ENCODE results near the gene CADPS2. TPM values are rescaled to one million over a fixed set of nuclear protein-coding genes. Genes with fewer than 3 reads are reported as not detected.

Gene CADPS2
- total and polyA plus RNA-seq, 4 experiments from 2014 or later: not detected

DNA sequence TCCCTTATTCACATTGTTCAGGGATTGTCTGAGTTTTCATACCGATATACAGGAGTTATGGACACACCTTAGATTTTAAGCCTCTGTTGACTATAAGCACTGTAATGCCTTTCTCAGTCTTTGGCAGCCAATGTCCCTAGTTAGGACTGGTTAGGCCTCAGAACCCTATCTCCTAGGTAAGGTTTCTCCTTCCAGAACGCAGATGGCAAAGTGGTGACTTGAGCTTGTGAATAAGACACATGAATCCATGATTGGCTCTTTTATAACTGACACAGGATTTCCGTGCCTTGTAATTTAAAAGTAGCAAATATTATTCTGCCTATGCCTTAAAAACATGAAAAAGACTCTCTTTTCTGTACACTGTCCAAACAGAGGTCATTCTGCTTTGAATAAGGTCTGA, 171.1 kb downstream of the CADPS2 start:
- no peaks in the 10 kb centered on the region for H3K4me1 ChIP-seq (ENCODE audit: insufficient read depth, low read length)
- no peak for DNase-seq
- H3K27ac Mint-ChIP-seq: no peak overlapping the region
- H3K36me3 ChIP-seq (ENCODE audit: insufficient read depth, low read length): no peaks in the 10 kb centered on the region
- CTCF ChIA-PET (ENCODE audit: partially characterized antibody): no interaction called here
- H3K9me3 ChIP-seq (ENCODE audit: control insufficient read depth in 1 of 2, low read length in 2 of 2): no peaks in the 10 kb centered on the region
- H3K27me3 Mint-ChIP-seq: no peaks in the 10 kb centered on the region
- intact Hi-C loops (cut with micrococcal nuclease): no loop called here
- H3K4me3 Mint-ChIP-seq: no peak overlapping the region
- POLR2A ChIA-PET (ENCODE audit: partially characterized antibody): no interaction called here
- H3K4me1 Mint-ChIP-seq: no peaks in the 10 kb centered on the region
- H3K9me3 Mint-ChIP-seq: peaks cover 0 to 11% (median 4%) of the 10 kb centered on the region in 8 donors
- no peak overlapping the region for H3K4me3 ChIP-seq (ENCODE audit: low read length in 2 of 2)
- no peaks in the 10 kb centered on the region for H3K36me3 Mint-ChIP-seq
- H3K27me3 ChIP-seq (ENCODE audit: insufficient read depth, low read length): no peaks in the 10 kb centered on the region
- H3K27ac ChIP-seq (ENCODE audit: low read depth, low read length): no peak overlapping the region

- CTCF ChIA-PET (ENCODE audit: partially characterized antibody): no interaction called here
- no peaks in the 10 kb centered on the region for H3K27me3 ChIP-seq (ENCODE audit: insufficient read depth, low read length)
- H3K4me1 ChIP-seq (ENCODE audit: insufficient read depth, low read length): no peaks in the 10 kb centered on the region
- no peaks in the 10 kb centered on the region for H3K27me3 Mint-ChIP-seq
- H3K27ac Mint-ChIP-seq: no peak overlapping the region
- H3K9me3 ChIP-seq (ENCODE audit: control insufficient read depth in 1 of 2, low read length in 2 of 2): no peaks in the 10 kb centered on the region
- DNase-seq: no peak
- intact Hi-C loops (cut with micrococcal nuclease): no loop called here
- no peaks in the 10 kb centered on the region for H3K4me1 Mint-ChIP-seq
- H3K4me3 ChIP-seq (ENCODE audit: low read length in 2 of 2): no peak overlapping the region
- no peak overlapping the region for H3K27ac ChIP-seq (ENCODE audit: low read depth, low read length)
- H3K36me3 ChIP-seq (ENCODE audit: insufficient read depth, low read length): no peaks in the 10 kb centered on the region
- H3K9me3 Mint-ChIP-seq: peaks cover 0 to 7% (median 3%) of the 10 kb centered on the region in 8 donors
- POLR2A ChIA-PET (ENCODE audit: partially characterized antibody): no interaction called here
- H3K36me3 Mint-ChIP-seq: no peaks in the 10 kb centered on the region
- no peak overlapping the region for H3K4me3 Mint-ChIP-seq
Measured at GRCh38 chr7:122710916-122711315, 175.3 kb downstream of the CADPS2 start.

DNA sequence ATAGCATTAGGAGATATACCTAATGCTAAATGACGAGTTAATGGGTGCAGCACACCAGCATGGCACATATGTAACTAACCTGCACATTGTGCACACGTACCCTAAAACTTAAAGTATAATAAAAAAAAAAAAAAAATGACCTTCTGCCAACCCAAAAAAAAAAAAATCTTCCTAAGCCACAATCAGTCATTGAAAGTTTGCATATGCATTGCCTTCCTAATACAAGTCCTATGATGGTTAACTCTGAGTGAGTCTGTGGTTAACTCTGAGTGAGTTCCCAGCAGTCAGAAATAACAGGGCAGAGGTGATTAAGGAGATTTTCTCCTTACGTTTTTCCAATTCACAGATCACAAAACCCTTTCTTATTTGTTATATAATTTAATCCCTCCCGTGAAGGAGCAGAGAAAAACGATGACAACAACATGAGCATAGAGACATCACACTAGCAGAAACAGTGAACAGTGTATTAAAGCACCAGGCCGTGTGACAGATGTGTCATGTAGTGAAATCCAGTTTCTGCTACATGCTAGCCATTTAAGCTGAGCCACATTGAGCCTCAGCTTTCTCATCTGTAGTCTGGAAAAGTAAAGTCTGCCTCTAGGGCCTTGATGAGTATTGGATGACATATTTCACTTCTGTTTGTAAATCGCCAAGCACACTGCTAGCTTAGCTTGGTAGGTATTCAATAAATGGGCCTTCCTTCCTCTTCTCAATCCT, 176.2 kb downstream of the CADPS2 start:
- CTCF ChIA-PET (ENCODE audit: partially characterized antibody): no interaction called here

GRCh38 chr7:122706836-122707235, 179.4 kb downstream of the CADPS2 start:
- no peak for DNase-seq
- Histone ChIP-seq H3K27ac (ENCODE audit: low read depth, low read length) (no peak overlapping the region), H3K27me3 (ENCODE audit: insufficient read depth, low read length) (no peaks in the 10 kb centered on the region), H3K9me3 (ENCODE audit: control insufficient read depth in 1 of 2, low read length in 2 of 2) (no peaks in the 10 kb centered on the region), H3K36me3 (ENCODE audit: insufficient read depth, low read length) (no peaks in the 10 kb centered on the region), H3K4me3 (ENCODE audit: low read length in 2 of 2) (no peak overlapping the region), H3K4me1 (ENCODE audit: insufficient read depth, low read length) (no peaks in the 10 kb centered on the region)
- no peaks in the 10 kb centered on the region for H3K27me3 Mint-ChIP-seq
- peaks cover 0 to 7% (median 4%) of the 10 kb centered on the region in 8 donors for H3K9me3 Mint-ChIP-seq
- no peak overlapping the region for H3K4me3 Mint-ChIP-seq
- no peaks in the 10 kb centered on the region for H3K4me1 Mint-ChIP-seq
- intact Hi-C loops (cut with micrococcal nuclease): no loop called here
- POLR2A ChIA-PET (ENCODE audit: partially characterized antibody): no interaction called here
- no peak overlapping the region for H3K27ac Mint-ChIP-seq
- no peaks in the 10 kb centered on the region for H3K36me3 Mint-ChIP-seq
- CTCF ChIA-PET (ENCODE audit: partially characterized antibody): no interaction called here

More for the DNA sequence above, 176.2 kb downstream of the CADPS2 start:
- Mint-ChIP-seq H3K9me3 (peaks cover 0 to 7% (median 2%) of the 10 kb centered on the region in 8 donors), H3K36me3 (no peaks in the 10 kb centered on the region), H3K27me3 (no peaks in the 10 kb centered on the region), H3K4me1 (no peaks in the 10 kb centered on the region), H3K27ac (no peak overlapping the region), H3K4me3 (no peak overlapping the region)
- no peaks in the 10 kb centered on the region for H3K4me1 ChIP-seq (ENCODE audit: insufficient read depth, low read length)
- no peaks in the 10 kb centered on the region for H3K36me3 ChIP-seq (ENCODE audit: insufficient read depth, low read length)
- H3K4me3 ChIP-seq (ENCODE audit: low read length in 2 of 2): no peak overlapping the region
- H3K27ac ChIP-seq (ENCODE audit: low read depth, low read length): no peak overlapping the region
- POLR2A ChIA-PET (ENCODE audit: partially characterized antibody): no interaction called here
- DNase-seq: no peak
- H3K27me3 ChIP-seq (ENCODE audit: insufficient read depth, low read length): no peaks in the 10 kb centered on the region
- intact Hi-C loops (cut with micrococcal nuclease): no loop called here
- H3K9me3 ChIP-seq (ENCODE audit: control insufficient read depth in 1 of 2, low read length in 2 of 2): no peaks in the 10 kb centered on the region

- H3K4me1 ChIP-seq (ENCODE audit: insufficient read depth, low read length): no peaks in the 10 kb centered on the region
- Mint-ChIP-seq H3K27me3 (no peaks in the 10 kb centered on the region), H3K9me3 (peaks cover 0 to 16% (median 4%) of the 10 kb centered on the region in 8 donors), H3K4me1 (no peaks in the 10 kb centered on the region), H3K36me3 (no peaks in the 10 kb centered on the region), H3K27ac (no peak within 1 kb of the TSS), H3K4me3 (no peak within 1 kb of the TSS)
- DNase-seq: no peak
- no peak within 1 kb of the TSS for H3K4me3 ChIP-seq (ENCODE audit: low read length in 2 of 2)
- ChIA-PET CTCF (ENCODE audit: partially characterized antibody) (no interaction called here), POLR2A (ENCODE audit: partially characterized antibody) (no interaction called here)
- intact Hi-C loops (cut with micrococcal nuclease): no loop called here
- no peaks in the 10 kb centered on the region for H3K9me3 ChIP-seq (ENCODE audit: control insufficient read depth in 1 of 2, low read length in 2 of 2)
- H3K27me3 ChIP-seq (ENCODE audit: insufficient read depth, low read length): no peaks in the 10 kb centered on the region
- H3K27ac ChIP-seq (ENCODE audit: low read depth, low read length): no peak within 1 kb of the TSS
- no peaks in the 10 kb centered on the region for H3K36me3 ChIP-seq (ENCODE audit: insufficient read depth, low read length)
Measured at GRCh38 chr7:122702872-122703510, 183.3 kb downstream of the CADPS2 start, which contains the start of gene RNF148. Gene RNF148 (minus strand): TSS chr7:122702922. CDS start chr7:122702750, 172 bp downstream.

- ChIA-PET POLR2A (ENCODE audit: partially characterized antibody) (no interaction called here), CTCF (ENCODE audit: partially characterized antibody) (no interaction called here)
- Histone ChIP-seq H3K9me3 (ENCODE audit: control insufficient read depth in 1 of 2, low read length in 2 of 2) (no peaks in the 10 kb centered on the region), H3K27ac (ENCODE audit: low read depth, low read length) (no peak within 1 kb of the TSS), H3K4me1 (ENCODE audit: insufficient read depth, low read length) (no peaks in the 10 kb centered on the region), H3K4me3 (ENCODE audit: low read length in 2 of 2) (no peak within 1 kb of the TSS), H3K27me3 (ENCODE audit: insufficient read depth, low read length) (no peaks in the 10 kb centered on the region), H3K36me3 (ENCODE audit: insufficient read depth, low read length) (no peaks in the 10 kb centered on the region)
- Mint-ChIP-seq H3K27ac (no peak within 1 kb of the TSS), H3K4me3 (no peak within 1 kb of the TSS), H3K9me3 (peaks cover 0 to 16% (median 5%) of the 10 kb centered on the region in 8 donors), H3K36me3 (no peaks in the 10 kb centered on the region), H3K27me3 (no peaks in the 10 kb centered on the region), H3K4me1 (no peaks in the 10 kb centered on the region)
- intact Hi-C loops (cut with micrococcal nuclease): no loop called here
- no peak for DNase-seq
Measured at GRCh38 chr7:122699017-122699416, 187.2 kb downstream of the CADPS2 start, which contains the start of gene RNF133. Gene RNF133 (minus strand): TSS chr7:122699117. CDS start chr7:122698918, 199 bp downstream.

DNA sequence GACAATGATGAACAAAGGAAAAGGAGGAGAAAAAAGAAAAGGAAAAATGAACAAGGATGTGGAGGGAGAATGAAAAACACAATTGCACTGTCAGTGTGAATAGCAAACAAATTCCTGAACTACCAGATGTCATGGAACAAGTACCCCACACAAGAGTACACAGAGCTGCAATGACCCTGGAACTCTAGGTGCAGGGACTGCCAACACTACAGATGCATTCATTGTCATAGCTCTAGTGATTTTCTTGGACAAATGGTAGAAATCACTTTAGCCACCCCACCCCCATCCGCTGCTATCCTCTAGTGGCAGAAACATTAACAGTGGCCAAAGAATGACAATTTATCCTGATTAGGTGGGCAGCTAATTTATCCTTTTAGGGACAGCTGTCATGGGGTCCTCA, 190.4 kb downstream of the CADPS2 start:
- Mint-ChIP-seq H3K4me3 (no peak overlapping the region), H3K36me3 (no peaks in the 10 kb centered on the region), H3K4me1 (no peaks in the 10 kb centered on the region), H3K27ac (no peak overlapping the region), H3K27me3 (no peaks in the 10 kb centered on the region), H3K9me3 (peaks cover 0 to 20% (median 9%) of the 10 kb centered on the region in 8 donors)
- no peaks in the 10 kb centered on the region for H3K36me3 ChIP-seq (ENCODE audit: insufficient read depth, low read length)
- DNase-seq: no peak
- no peak overlapping the region for H3K27ac ChIP-seq (ENCODE audit: low read depth, low read length)
- no peaks in the 10 kb centered on the region for H3K9me3 ChIP-seq (ENCODE audit: control insufficient read depth in 1 of 2, low read length in 2 of 2)
- ChIA-PET CTCF (ENCODE audit: partially characterized antibody) (no interaction called here), POLR2A (ENCODE audit: partially characterized antibody) (no interaction called here)
- intact Hi-C loops (cut with micrococcal nuclease): no loop called here
- no peak overlapping the region for H3K4me3 ChIP-seq (ENCODE audit: low read length in 2 of 2)
- no peaks in the 10 kb centered on the region for H3K27me3 ChIP-seq (ENCODE audit: insufficient read depth, low read length)
- no peaks in the 10 kb centered on the region for H3K4me1 ChIP-seq (ENCODE audit: insufficient read depth, low read length)
